KBM-7 (cell line): ENCODE data around the gene CHMP6.

Experiments used
- DNase-seq: peaks from one replicate; pipeline ENCODE4 v3.0.0-alpha.2; 2015
- in situ Hi-C: fragments of 300-500 bp; cut with MboI; formaldehyde crosslinking; loops from 2 replicates; pipeline ENCODE4 v1.14.3; 2020; ENCODE audit warnings: low sequenced_read_pairs, low pct_unique_long_range_greater_than_20kb, mixed read lengths

The CHMP6 gene

GRCh38 chr17:81035521-81036196 is 44.0 kb downstream of the CHMP6 start:
- in situ Hi-C loops, result no loop called here
- no peak for DNase-seq

GRCh38 chr17:81036197-81036941 is 44.7 kb downstream of the CHMP6 start:
- in situ Hi-C loops, result no loop called here
- no peak for DNase-seq

GRCh38 chr17:81037026-81037797 is 45.6 kb downstream of the CHMP6 start:
- in situ Hi-C loops, result no loop called here
- DNase-seq, result no peak

GRCh38 chr17:81037798-81038733 is 46.4 kb downstream of the CHMP6 start:
- DNase-seq, result no peak
- in situ Hi-C loops, result no loop called here

- DNase-seq, result no peak
- in situ Hi-C loops, result no loop called here
Observed at GRCh38 chr17:81039096-81039495, 47.5 kb downstream of the CHMP6 start.

- in situ Hi-C loops, result no loop called here
- peak; percentile 54 for DNase-seq
Observed at GRCh38 chr17:81039854-81040758, 48.5 kb downstream of the CHMP6 start.

- peak; percentile 63 for DNase-seq
- in situ Hi-C loops, result no loop called here
Observed at GRCh38 chr17:81040791-81041337, 49.2 kb downstream of the CHMP6 start.

- in situ Hi-C loops, result no loop called here
- DNase-seq, result no peak
Observed at GRCh38 chr17:81042606-81043005, 51.0 kb downstream of the CHMP6 start.

- in situ Hi-C loops, result no loop called here
- no peak for DNase-seq
Observed at GRCh38 chr17:81043319-81043724, 51.7 kb downstream of the CHMP6 start.

- in situ Hi-C loops, result no loop called here
- no peak for DNase-seq
Observed at GRCh38 chr17:81043725-81044427, 52.2 kb downstream of the CHMP6 start.

- DNase-seq, result no peak
Observed at GRCh38 chr17:81044428-81044763, 52.8 kb downstream of the CHMP6 start.

GRCh38 chr17:81044764-81045589 is 53.3 kb downstream of the CHMP6 start:
- in situ Hi-C loops, result no loop called here
- DNase-seq, result no peak

More at GRCh38 chr17:81044428-81044763, 52.8 kb downstream of the CHMP6 start:
- in situ Hi-C loops, result no loop called here

- in situ Hi-C loops, result no loop called here
- no peak for DNase-seq
Observed at GRCh38 chr17:81045590-81046095, 54.0 kb downstream of the CHMP6 start.

GRCh38 chr17:81046132-81046769 is 54.6 kb downstream of the CHMP6 start:
- in situ Hi-C loops, result no loop called here
- no peak for DNase-seq

GRCh38 chr17:81046770-81047359 is 55.2 kb downstream of the CHMP6 start:
- no peak for DNase-seq
- in situ Hi-C loops, result no loop called here
